Endothelial cell of umbilical vein (primary cell): ENCODE measurements around the gene PCDHB9. TPM values are rescaled to one million over a fixed set of nuclear protein-coding genes. Genes with fewer than 3 reads are reported as not detected.

Source experiments
- BruUV-seq: library from RNA; stranded (reverse); fragments of 400-500 nt; replicated peaks from 2 replicates; lab custom pipeline; 2021; lab: Mats Ljungman, UMichigan
- CTCF ChIA-PET: fragments of 300-600, 350-600 bp; sonication (Branson Sonifier 250); formaldehyde crosslinking; loops from one replicate; lab custom pipeline; 2021; ENCODE audit warnings: antibody characterized with exemption, inconsistent platforms; lab: Charles Lee
- POLR2A ChIA-PET: fragments of 300-600, 350-600 bp; sonication (Branson Sonifier 250); formaldehyde crosslinking; loops from one replicate; lab custom pipeline; 2021; ENCODE audit warnings: antibody characterized with exemption, inconsistent platforms; lab: Charles Lee
- DNase-seq: peaks from one replicate; pipeline ENCODE4 v3.0.0-alpha.2; 2011; ENCODE audit warnings: low read depth, low spot score
- FAIRE-seq: peaks from 2 replicates; lab custom pipeline; 2011; peaks lifted over from hg19 to GRCh38; lab: Jason Lieb, UNC
- H2AFZ ChIP-seq: 2 replicates; pipeline ENCODE4 v1.6.0; 2012; ENCODE audit warnings: low read depth, low read length, control low read depth, inconsistent platforms
- H3K27ac ChIP-seq: 2 replicates; pipeline ENCODE4 v1.5.1; 2011; ENCODE audit warnings: low read depth, mild to moderate bottlenecking, control low read depth, low read length, moderate library complexity; ENCODE audit not compliant: insufficient read depth
- H3K27me3 ChIP-seq, 2 experiments: 2 replicates each; pipeline versions ENCODE4 v1.6.0 to v1.6.1; 2011; ENCODE audit warnings: low read length in 2 of 2, mixed read lengths in 1 of 2; ENCODE audit not compliant: control insufficient read depth in 2 of 2, insufficient read depth in 2 of 2
- H3K36me3 ChIP-seq, 2 experiments: 2 replicates in 1 of 2; 3 replicates in 1 of 2; pipeline ENCODE4 v1.5.1; 2011; ENCODE audit warnings: low read length in 2 of 2, mild to moderate bottlenecking in 1 of 2, moderate library complexity in 1 of 2; ENCODE audit not compliant: control insufficient read depth in 2 of 2, insufficient read depth in 2 of 2; ENCODE audit errors: extremely low read depth in 1 of 2
- H3K4me1 ChIP-seq: 3 replicates; pipeline ENCODE4 v1.5.1; 2011; ENCODE audit warnings: mild to moderate bottlenecking, low read length; ENCODE audit not compliant: control insufficient read depth, insufficient read depth; ENCODE audit errors: extremely low read depth
- H3K4me2 ChIP-seq: 2 replicates; pipeline ENCODE4 v1.6.1; 2011; ENCODE audit warnings: low read length, control low read depth, mixed read lengths; ENCODE audit not compliant: insufficient read depth
- H3K4me3 ChIP-seq, 3 experiments: fragments of 200-600 bp in 1 of 3; sonication (generic), shearing (Covaris generic) in 1 of 3; replicated peaks in 1 of 3; 2 replicates each; pipeline ENCODE4 v1.5.1; 2011 to 2016; ENCODE audit warnings: control low read depth in 3 of 3, low read length in 3 of 3, mild to moderate bottlenecking in 2 of 3, inconsistent platforms in 1 of 3, low read depth in 1 of 3, moderate library complexity in 1 of 3; ENCODE audit not compliant: insufficient read depth in 1 of 3
- H3K79me2 ChIP-seq: 2 replicates; pipeline ENCODE4 v1.6.0; 2012; ENCODE audit warnings: low read length, inconsistent platforms; ENCODE audit not compliant: control insufficient read depth, insufficient read depth
- H3K9ac ChIP-seq: replicated peaks from 2 replicates; pipeline ENCODE3; 2011; ENCODE audit warnings: low read length, control low read depth; ENCODE audit not compliant: insufficient read depth; ENCODE audit errors: extremely low read depth
- H3K9me1 ChIP-seq: replicated peaks from 3 replicates; pipeline ENCODE4 v1.6.0; 2011; ENCODE audit warnings: mild to moderate bottlenecking, low read length; ENCODE audit not compliant: control insufficient read depth, insufficient read depth; ENCODE audit errors: extremely low read depth
- H3K9me3 ChIP-seq: replicated peaks from 2 replicates; pipeline ENCODE4 v1.5.1; 2012; ENCODE audit warnings: low read length, inconsistent platforms; ENCODE audit not compliant: control insufficient read depth, insufficient read depth
- H4K20me1 ChIP-seq: replicated peaks from 2 replicates; pipeline ENCODE3; 2011; ENCODE audit warnings: mild to moderate bottlenecking, low read length; ENCODE audit not compliant: control insufficient read depth, insufficient read depth; ENCODE audit errors: extremely low read depth
- EZH2 ChIP-seq: IDR thresholded peaks from 2 replicates; pipeline ENCODE4 v1.6.1; 2012; ENCODE audit warnings: borderline replicate concordance, low read depth, mild to moderate bottlenecking, moderate library complexity, low read length, inconsistent platforms; ENCODE audit not compliant: severe bottlenecking
- FOS ChIP-seq: IDR thresholded peaks from 2 replicates; pipeline ENCODE4 v1.6.1; 2011; ENCODE audit warnings: mild to moderate bottlenecking, low read length, moderate library complexity, borderline replicate concordance; ENCODE audit not compliant: insufficient read depth
- GATA2 ChIP-seq: IDR thresholded peaks from 2 replicates; pipeline ENCODE4 v1.7.0; 2011; ENCODE audit warnings: low read depth, mild to moderate bottlenecking, moderate library complexity, mixed read lengths, low read length; ENCODE audit not compliant: insufficient read length, insufficient read depth
- JUN ChIP-seq: IDR thresholded peaks from 2 replicates; pipeline ENCODE4 v1.6.1; 2011; ENCODE audit warnings: borderline replicate concordance, low read depth; ENCODE audit not compliant: insufficient read length, insufficient read depth
- MYC ChIP-seq: IDR thresholded peaks from one replicate; pipeline ENCODE4 v1.6.1; 2011; ENCODE audit warnings: mild to moderate bottlenecking, low read depth, low read length
- POLR2A ChIP-seq: IDR thresholded peaks from 2 replicates; pipeline ENCODE4 v1.6.1; 2012; ENCODE audit warnings: low read depth, mild to moderate bottlenecking, control low read depth, low read length
- POLR2AphosphoS5 ChIP-seq: IDR thresholded peaks from 2 replicates; pipeline ENCODE4 v1.6.1; 2012; ENCODE audit warnings: low read depth, mild to moderate bottlenecking, control low read depth, low read length, moderate library complexity; ENCODE audit not compliant: insufficient read depth
- dilution Hi-C: fragments of 300-500 bp; cut with MboI; formaldehyde crosslinking; loops from one replicate; pipeline ENCODE4 v1.15.0; 2019; ENCODE audit warnings: low sequenced_read_pairs; ENCODE audit not compliant: extremely low pct_ligation_motif_present
- intact Hi-C: fragments of 100-400 bp; cut with micrococcal nuclease; formaldehyde crosslinking; loops from one replicate; pipeline ENCODE4 v1.10.0; 2022
- polyA plus RNA-seq, 4 experiments: library from polyadenylated mRNA; depleted of rRNA in 3 of 4; stranded (reverse) in 3 of 4; unstranded in 1 of 4; fragments of >200 nt; gene quantifications; 2 replicates each; pipeline versions ENCODE4 v1.2.1 to v1.2.3, GENCODE V29; 2011 to 2012; ENCODE audit warnings: missing spikeins in 1 of 4
- total RNA-seq: library from RNA; stranded (reverse); gene quantifications from 2 replicates; pipeline ENCODE4 v1.2.3, GENCODE V29; 2021
- TF ChIP-seq, protein P1 (sequence below), 2 donors: IDR thresholded peaks; 1 replicate in 1 of 2; 2 replicates in 1 of 2; pipeline ENCODE4 v1.5.1; 2011; ENCODE audit warnings: low read length in 2 of 2, mild to moderate bottlenecking in 2 of 2, moderate library complexity in 2 of 2, control low read depth in 1 of 2, inconsistent platforms in 1 of 2, low read depth in 1 of 2; ENCODE audit not compliant: insufficient read depth in 1 of 2; ENCODE audit errors: extremely low read depth in 1 of 2
- TF ChIP-seq, protein P2 (sequence below): IDR thresholded peaks from 2 replicates; pipeline ENCODE4 v1.6.1; 2011; ENCODE audit not compliant: insufficient read depth, insufficient read length

Gene PCDHB9
- total and polyA plus RNA-seq, 2 donors (not counting 3 experiments of a cell fraction or from before 2014, with no cell fraction given), result 0.14 to 0.20 TPM

DNA sequence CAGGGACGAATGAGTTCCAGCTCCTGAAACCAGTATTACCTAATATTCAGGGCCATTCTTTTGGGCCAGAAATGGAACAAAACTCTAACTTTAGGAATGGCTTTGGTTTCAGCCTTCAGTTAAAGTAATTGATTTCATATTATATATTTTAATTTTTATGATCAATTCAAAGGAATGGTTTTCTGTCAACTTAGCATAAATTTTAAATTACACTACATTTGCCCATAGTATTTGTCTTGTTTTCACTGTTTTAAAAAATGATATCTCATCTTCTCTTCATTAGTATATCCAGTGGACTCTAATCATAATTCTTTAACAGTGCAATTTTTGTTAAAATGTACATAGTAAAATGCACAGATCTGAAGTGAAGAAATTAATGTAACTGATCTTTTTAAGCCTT, 6.6 kb upstream of the PCDHB9 start:
- no peak overlapping the region for H3K4me3 ChIP-seq
- no peaks in the 10 kb centered on the region for H3K9me3 ChIP-seq
- no TSS peak for BruUV-seq
- dilution Hi-C loops (no loop called here), intact Hi-C loops (no loop called here)
- POLR2A ChIA-PET, result no interaction called here
- TF ChIP-seq FOS (no peak), EZH2 (no peak), POLR2AphosphoS5 (no peak), GATA2 (no peak), JUN (no peak), POLR2A (no peak), MYC (no peak)
- TF ChIP-seq, protein P1, sequence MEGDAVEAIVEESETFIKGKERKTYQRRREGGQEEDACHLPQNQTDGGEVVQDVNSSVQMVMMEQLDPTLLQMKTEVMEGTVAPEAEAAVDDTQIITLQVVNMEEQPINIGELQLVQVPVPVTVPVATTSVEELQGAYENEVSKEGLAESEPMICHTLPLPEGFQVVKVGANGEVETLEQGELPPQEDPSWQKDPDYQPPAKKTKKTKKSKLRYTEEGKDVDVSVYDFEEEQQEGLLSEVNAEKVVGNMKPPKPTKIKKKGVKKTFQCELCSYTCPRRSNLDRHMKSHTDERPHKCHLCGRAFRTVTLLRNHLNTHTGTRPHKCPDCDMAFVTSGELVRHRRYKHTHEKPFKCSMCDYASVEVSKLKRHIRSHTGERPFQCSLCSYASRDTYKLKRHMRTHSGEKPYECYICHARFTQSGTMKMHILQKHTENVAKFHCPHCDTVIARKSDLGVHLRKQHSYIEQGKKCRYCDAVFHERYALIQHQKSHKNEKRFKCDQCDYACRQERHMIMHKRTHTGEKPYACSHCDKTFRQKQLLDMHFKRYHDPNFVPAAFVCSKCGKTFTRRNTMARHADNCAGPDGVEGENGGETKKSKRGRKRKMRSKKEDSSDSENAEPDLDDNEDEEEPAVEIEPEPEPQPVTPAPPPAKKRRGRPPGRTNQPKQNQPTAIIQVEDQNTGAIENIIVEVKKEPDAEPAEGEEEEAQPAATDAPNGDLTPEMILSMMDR (IDR thresholded peaks at IDR 0.05; ENCODE audit: extremely low read depth in 1 of 2, insufficient read depth in 1 of 2, low read depth in 1 of 2, low read length in 2 of 2), result no peak
- TF ChIP-seq, protein P2, sequence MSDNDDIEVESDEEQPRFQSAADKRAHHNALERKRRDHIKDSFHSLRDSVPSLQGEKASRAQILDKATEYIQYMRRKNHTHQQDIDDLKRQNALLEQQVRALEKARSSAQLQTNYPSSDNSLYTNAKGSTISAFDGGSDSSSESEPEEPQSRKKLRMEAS, result no peak
- no peaks in the 10 kb centered on the region for H3K27me3 ChIP-seq
- no peak overlapping the region for H3K4me2 ChIP-seq
- H3K79me2 ChIP-seq, result no peaks in the 10 kb centered on the region
- CTCF ChIA-PET, result no interaction called here
- FAIRE-seq (no peak), DNase-seq (no peak)
- no peaks in the 10 kb centered on the region for H3K4me1 ChIP-seq
- H4K20me1 ChIP-seq, result no peaks in the 10 kb centered on the region
- no peak overlapping the region for H3K9ac ChIP-seq
- H3K9me1 ChIP-seq, result no peaks in the 10 kb centered on the region
- H3K27ac ChIP-seq, result no peak overlapping the region
- H3K36me3 ChIP-seq, result no peaks in the 10 kb centered on the region
- no peak overlapping the region for H2AFZ ChIP-seq
